ENCODE data around the gene ULK4.
"Not testable (repeated sequence)": the region's sequence is repeated elsewhere in the genome, so short reads cannot be mapped to it uniquely, and the experiment has no call there.

The ULK4 gene

GRCh38 chr3:41960826-41961750 lies 815 bp downstream of the ULK4 start:
- DNase-seq (ENCODE audit: low spot score): peak; percentile 35

DNA sequence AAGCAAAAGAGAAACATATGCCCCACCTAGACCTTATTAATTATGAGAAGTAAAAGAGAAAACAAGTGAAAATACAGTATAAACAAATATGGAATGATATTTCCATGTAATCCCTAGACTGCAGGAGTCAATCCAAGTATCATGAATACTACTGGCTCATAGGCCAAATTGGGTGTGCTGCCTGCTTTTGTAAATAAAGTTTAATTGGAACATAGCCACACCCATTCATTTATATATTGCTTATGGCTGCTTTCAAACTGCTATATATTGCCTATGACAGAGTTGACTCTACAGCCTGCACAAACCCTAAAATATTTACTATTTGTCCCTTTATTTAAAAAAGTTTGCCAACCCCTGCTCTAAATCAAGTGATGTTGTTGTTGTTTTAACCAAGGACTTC lies 5.3 kb downstream of the ULK4 start:
- DNase-seq (ENCODE audit: low spot score): no peak

- no peak for DNase-seq (ENCODE audit: low spot score)
These were observed 6.7 kb downstream of the ULK4 start for GRCh38 chr3:41955192-41955591.

GRCh38 chr3:41943311-41943843 lies 18.5 kb downstream of the ULK4 start:
- no peak for DNase-seq (ENCODE audit: low spot score)

- no peak for DNase-seq (ENCODE audit: low spot score)
These were observed 21.5 kb downstream of the ULK4 start for GRCh38 chr3:41940393-41940792.

GRCh38 chr3:41936384-41936783 lies 25.5 kb downstream of the ULK4 start:
- no peak for DNase-seq (ENCODE audit: low spot score)

DNA sequence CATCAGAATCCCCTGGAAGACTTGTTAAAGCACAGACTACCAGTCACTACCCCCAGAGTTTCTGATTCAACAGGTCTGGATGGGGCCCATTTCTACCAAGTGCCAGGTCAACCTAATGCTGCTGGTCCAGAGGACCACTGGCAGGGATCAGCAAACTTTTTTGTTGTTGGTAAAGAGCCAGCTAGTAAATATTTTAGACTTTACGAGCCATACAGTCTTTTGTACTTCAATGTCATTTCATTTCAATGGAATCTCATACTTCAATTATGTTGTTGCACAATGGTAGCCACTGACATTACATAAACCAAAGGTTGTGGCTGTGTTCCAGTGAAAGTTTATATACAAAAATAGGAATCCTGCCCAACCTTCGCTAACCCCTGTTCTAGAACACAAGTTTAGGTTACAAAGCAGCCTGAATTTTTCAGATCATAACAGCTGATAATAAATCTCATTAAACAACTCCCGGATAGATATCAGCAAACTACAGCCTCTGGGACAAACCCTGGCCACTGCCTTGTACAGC lies 28.7 kb downstream of the ULK4 start:
- no peak for DNase-seq (ENCODE audit: low spot score)

GRCh38 chr3:41932464-41932863 lies 29.4 kb downstream of the ULK4 start:
- DNase-seq (ENCODE audit: low spot score): no peak

DNA sequence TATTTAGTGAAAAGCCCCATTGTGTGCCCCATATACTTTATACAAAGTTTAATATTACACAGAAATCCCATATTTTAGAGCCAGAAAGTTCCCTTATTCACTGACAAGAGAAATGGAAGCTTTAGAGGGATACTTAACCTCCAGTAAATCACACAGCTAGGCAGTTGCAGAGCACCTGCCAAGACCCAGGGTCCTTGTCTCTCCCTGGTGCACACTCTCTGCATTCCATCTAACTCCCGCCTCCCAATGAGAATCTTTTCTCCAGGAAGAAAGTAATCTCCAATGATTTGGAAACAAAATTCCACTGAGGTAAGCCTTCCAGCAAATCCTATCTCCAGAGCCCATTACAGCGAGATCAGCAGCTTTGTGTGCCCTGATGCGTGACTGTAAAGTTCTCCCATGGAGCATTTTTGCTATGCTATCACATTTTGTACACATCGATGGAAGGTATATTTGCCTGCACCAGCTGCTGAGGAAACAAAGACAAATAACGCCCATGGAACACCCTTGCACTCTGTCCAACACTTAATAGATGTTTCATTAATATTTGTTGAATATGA lies 41.4 kb downstream of the ULK4 start:
- no peak for DNase-seq (ENCODE audit: low spot score)

DNA sequence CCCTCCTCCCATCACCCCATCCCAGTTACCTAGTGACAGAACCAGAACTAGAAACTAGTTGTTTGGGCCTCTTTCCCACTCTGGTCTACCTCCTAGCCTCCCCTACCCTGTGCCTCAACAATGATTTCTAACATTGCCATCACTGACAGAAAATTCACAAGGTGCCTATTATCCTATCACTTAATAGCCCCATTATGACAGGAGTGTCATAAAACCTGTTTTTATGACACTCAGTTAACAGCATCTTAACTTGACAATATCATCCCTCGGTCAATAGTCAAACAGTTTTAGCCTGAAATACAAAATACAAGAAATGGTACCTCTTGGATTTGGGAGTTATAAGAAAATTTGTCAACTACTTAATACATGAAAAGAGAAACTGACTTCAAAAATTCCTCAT lies 46.5 kb downstream of the ULK4 start:
- no peak for DNase-seq (ENCODE audit: low spot score)

GRCh38 chr3:41912280-41912679 lies 49.6 kb downstream of the ULK4 start:
- DNase-seq (ENCODE audit: low spot score): no peak

GRCh38 chr3:41907330-41908073 lies 54.4 kb downstream of the ULK4 start:
- DNase-seq (ENCODE audit: low spot score): no peak

GRCh38 chr3:41900265-41900664 lies 61.6 kb downstream of the ULK4 start:
- DNase-seq (ENCODE audit: low spot score): no peak

- no peak for DNase-seq (ENCODE audit: low spot score)
These were observed 63.3 kb downstream of the ULK4 start for GRCh38 chr3:41898631-41899030.

DNA sequence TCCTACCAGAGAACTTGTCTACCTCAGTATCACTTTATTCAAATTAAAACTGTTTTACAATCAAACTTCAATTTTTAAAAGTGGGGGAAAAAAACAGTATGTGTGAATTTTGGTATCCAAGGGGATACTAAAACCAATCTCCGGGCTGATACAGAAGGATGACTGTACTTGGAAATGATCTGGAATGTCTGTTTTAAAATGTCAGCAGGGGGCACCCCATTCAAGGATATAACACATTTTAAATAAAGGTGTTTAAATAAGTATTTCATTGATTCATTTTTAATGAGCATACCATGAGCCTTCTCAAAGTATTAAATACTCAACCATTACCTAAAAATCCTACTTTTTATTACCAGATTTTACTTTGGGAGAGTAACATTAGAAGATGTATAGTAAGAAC lies 67.9 kb downstream of the ULK4 start:
- DNase-seq (ENCODE audit: low spot score): peak; percentile 31

- peak; percentile 2 for DNase-seq (ENCODE audit: low spot score)
These were observed 73.4 kb downstream of the ULK4 start for GRCh38 chr3:41888368-41889076.

- no peak for DNase-seq (ENCODE audit: low spot score)
These were observed 78.9 kb downstream of the ULK4 start for GRCh38 chr3:41882956-41883355.

DNA sequence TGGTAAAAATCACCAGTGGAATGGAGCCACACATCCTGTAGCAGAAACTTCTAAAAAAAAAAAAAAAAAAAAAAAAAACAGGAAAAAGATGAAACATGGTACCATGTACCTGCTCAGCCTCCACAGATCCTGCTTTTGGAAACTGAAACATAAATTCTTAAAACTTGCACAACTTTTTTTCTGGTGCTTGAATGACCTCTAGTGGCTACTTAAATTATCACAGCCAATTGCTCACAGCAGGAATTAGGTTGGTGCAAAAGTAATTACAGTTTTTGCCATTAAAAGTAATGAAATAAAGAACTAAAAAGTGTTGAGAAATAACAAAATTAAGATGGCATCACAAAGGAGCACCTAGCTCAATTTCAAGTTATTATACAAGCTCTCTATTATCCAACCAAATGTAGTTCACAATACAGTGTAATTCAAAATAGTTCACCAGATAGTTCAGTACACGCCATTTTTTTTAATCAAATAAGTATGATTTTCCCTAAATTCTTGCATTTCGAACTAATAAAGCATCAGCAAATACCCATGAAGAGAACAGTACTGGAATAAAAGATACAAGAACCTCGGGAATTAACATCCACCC lies 80.6 kb downstream of the ULK4 start:
- peak; percentile 21 for DNase-seq (ENCODE audit: low spot score)

- no peak for DNase-seq (ENCODE audit: low spot score)
These were observed 81.5 kb downstream of the ULK4 start for GRCh38 chr3:41880387-41880786.

GRCh38 chr3:41877741-41878140 lies 84.2 kb downstream of the ULK4 start:
- not testable (repeated sequence) for DNase-seq (ENCODE audit: low spot score)

DNA sequence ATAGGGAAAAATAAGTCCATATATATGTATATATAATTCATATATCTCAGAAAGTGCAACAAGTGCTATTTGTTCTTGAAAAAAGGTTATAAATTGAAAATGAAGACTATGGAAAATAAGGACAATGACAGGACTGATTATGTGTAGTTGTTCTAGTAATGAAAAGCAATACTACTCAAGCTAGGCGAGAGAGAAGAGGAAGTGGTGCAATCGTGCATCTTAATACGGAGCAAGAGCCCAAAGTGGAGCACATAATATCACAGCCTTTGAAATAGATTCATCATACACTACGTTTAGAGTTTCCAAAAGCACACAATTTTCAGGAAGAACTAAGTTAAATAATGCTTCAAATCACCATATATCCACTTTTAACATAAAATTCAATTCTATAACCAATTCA lies 87.9 kb downstream of the ULK4 start:
- DNase-seq (ENCODE audit: low spot score): no peak

Data from SK-N-DZ (cell line).